Stimulated activated CD8-positive, alpha-beta memory T cell treated with anti-CD3 and anti-CD28 coated beads, Interleukin-7, amount 100 ng/mL, for 1 hour (primary cell): ENCODE measurements around the gene CDC73.
"Not testable (repeated sequence)": the region's sequence is repeated elsewhere in the genome, so short reads cannot be mapped to it uniquely, and the experiment has no call there.

Experiments used
- DNase-seq, 2 donors: peaks; one replicate each; pipeline ENCODE4 v3.0.0-alpha.2; 2020; ENCODE audit warnings: low read depth in 2 of 2

CDC73 gene

DNA sequence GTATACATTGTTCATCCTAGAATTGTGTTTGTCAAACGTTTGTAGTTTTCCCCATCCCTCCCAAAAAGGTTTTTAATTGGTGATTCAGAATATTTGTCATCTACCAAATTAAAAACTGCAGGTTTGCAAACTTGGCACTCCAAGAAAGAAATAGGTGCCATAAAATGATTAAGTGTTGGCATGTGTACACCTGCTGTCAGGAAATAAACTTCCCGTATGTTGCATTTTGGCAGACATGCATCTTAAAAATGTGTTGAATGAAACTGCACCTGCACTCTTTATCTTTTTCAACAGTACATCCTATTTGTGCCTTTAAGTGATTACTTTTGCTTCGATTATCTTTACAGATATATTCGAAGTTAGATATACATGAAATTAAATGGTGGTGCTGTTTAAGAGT is 57.3 kb downstream of the CDC73 start:
- no peak for DNase-seq

DNA sequence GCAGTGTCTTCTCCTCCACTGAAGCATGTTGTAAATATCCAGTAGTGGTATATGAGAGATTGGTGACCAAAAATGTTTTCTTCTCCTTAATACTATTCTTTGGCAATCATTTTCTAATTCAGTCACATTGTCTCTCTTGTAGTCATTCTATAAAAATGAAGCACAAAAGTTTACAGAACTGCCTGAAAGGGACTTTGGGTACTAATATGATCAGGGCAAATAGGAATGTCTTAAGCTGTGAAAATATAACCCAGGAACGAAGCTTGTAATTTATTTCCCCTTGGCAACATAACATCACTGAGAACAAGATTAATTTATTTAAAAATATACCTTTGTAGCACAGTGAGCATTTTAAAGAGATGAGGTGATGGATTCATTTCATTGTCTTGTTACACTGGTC is 59.7 kb downstream of the CDC73 start:
- DNase-seq, result no peak

- no peak for DNase-seq
These were observed 60.2 kb downstream of the CDC73 start for GRCh38 chr1:193181985-193182384.

- DNase-seq, result no peak
These were observed 61.3 kb downstream of the CDC73 start for GRCh38 chr1:193183019-193183627.

GRCh38 chr1:193184776-193185175 is 62.9 kb downstream of the CDC73 start:
- no peak for DNase-seq

- no peak for DNase-seq
These were observed 63.4 kb downstream of the CDC73 start for GRCh38 chr1:193185211-193185610.

DNA sequence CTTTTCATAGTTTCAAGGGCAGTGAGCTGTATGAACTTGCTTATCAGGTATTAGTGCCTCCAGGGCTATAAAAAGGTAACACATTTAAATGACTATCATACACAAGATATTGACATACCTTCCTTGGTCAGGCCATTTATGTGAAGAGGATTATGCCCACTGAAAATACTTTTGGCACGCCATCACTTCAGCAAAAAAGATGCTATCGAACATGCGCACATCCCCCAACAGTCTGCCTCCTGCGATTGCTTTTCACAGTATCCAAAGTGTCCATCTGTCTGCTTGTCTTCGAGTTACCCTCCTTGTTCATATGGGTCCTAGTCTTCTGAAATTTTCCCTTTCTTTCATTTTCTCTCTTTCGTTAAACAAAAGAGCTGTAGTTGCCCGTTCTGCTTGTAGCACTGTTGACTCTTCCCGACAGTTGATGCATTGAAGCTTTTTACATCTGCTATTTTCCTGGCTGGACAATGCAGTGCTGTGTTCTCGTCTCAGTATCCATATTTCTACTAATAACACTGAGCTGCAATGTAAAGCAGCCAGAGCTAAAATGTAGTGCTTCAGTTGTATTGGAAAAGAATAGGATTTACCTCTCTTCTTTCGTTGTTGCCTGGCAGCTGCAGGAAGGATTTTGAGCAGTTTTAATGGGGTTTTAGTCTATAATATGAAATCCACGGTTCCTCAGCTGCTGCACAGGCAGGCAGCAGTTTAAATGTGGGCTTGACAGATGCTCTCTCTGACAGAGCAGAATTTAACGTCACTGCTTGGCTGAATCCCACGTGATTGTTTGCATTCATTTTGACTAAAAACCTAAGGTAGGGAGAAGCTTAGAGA is 64.3 kb downstream of the CDC73 start, which contains the start of gene B3GALT2:
TSS of gene B3GALT2 (minus strand) at position 713 of the 831 bp plus-strand sequence. CDS start 5,051 bp downstream, outside the sequence.
- no peak for DNase-seq

DNA sequence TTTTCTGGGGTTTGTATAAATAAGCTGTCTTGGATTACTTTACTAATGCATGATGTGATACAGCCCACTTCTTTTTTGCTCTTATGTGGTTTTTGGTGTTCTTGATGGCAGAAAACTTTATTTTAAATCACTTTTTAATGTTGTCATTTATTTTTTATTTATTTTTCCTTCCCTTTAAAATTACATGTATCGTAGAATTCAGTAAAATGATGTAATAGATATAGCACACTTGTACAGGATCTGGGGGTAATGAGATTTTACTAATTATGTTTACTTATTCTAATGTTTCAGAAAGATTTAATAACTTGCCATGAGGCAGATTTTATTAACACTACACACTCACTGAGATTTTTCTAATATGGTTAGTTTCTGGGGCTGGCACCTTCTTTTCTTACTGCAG is 65.3 kb downstream of the CDC73 start:
- no peak for DNase-seq

DNA sequence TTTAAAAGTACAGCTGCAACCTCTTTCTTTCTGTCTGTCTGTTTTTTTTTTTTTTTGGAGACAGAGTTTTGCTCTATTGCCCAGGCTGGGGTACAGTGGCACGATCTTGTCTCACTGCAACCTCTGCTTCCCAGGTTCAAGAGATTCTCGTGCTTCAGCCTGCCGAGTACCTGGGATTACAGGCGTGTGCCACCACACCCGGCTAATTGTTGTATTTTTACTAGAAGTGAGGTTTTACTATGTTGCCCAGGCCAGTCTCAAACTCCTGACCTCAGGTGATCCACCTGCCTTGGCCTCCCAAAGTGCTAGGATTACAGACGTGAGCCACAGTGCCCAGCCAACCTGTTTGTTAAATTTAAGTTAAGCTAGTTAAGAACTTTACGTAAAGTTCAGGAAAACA is 67.1 kb downstream of the CDC73 start:
- DNase-seq, result not testable (repeated sequence)

- DNase-seq, result no peak
These were observed 67.7 kb downstream of the CDC73 start for GRCh38 chr1:193189442-193190095.

DNA sequence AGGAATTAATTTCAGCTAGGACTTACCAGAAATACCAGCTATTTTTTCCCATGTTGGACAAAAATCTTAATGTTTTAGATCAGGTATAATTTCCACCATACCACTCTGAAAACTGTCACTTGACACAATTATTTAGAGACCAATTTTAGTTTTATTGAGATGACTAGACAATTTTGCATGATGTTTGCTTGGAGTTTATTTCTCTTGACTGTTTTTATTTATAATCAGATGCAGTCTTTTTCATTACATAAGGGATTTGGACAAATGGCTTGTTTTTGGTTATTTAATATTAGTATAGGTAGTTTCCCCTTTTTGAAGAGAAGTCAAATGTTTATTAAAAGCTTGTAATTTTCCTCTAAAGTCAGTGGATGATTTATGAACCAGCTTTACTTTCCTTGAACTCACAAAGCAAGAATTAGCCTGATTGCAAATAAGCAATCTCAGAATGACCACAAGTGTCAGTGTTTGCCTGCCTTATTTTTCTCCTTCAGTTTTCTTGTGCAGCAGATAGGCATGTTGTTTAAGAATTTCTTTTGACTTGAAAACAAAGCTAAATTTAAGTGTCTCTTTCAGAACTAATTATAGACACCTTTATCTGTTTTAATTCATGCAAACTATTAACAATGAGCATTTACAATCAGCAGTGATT is 68.4 kb downstream of the CDC73 start:
- DNase-seq, result no peak

GRCh38 chr1:193192586-193192985 is 70.8 kb downstream of the CDC73 start:
- DNase-seq, result no peak

- DNase-seq, result no peak
These were observed 78.1 kb downstream of the CDC73 start for GRCh38 chr1:193199940-193200339.

- no peak for DNase-seq
These were observed 79.2 kb downstream of the CDC73 start for GRCh38 chr1:193201021-193201420.

- no peak for DNase-seq
These were observed 89.2 kb downstream of the CDC73 start for GRCh38 chr1:193210996-193211395.

- no peak for DNase-seq
These were observed 89.7 kb downstream of the CDC73 start for GRCh38 chr1:193211539-193211938.

- DNase-seq, result no peak
These were observed 90.8 kb downstream of the CDC73 start for GRCh38 chr1:193212637-193213036.

GRCh38 chr1:193213998-193214397 is 92.2 kb downstream of the CDC73 start:
- DNase-seq, result no peak

- no peak for DNase-seq
These were observed 95.1 kb downstream of the CDC73 start for GRCh38 chr1:193216920-193217319.

- no peak for DNase-seq
These were observed 97.6 kb downstream of the CDC73 start for GRCh38 chr1:193219391-193219790.

DNA sequence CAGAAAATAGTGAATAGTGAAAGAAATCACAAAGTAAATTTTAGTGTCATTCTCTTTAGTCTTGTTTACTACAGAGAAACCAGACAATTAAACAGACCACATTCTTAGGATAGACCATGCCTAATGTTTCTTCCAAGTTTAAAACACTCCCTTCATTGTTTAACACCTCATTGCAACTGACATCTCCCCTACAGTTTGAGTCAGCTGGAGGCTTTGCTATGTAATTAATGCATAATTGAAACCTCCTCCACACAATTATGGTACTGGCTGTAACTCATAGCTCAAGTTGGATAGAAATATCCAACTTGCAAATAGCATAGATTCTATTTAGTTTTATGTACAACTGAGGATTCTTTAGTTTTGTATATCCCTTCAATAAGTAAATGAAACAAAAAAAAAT is 99.8 kb downstream of the CDC73 start:
- no peak for DNase-seq

- no peak for DNase-seq
These were observed 100.3 kb downstream of the CDC73 start for GRCh38 chr1:193222056-193222615.
